Measurements from ENCODE around the gene TMCO4.

The TMCO4 gene

DNA sequence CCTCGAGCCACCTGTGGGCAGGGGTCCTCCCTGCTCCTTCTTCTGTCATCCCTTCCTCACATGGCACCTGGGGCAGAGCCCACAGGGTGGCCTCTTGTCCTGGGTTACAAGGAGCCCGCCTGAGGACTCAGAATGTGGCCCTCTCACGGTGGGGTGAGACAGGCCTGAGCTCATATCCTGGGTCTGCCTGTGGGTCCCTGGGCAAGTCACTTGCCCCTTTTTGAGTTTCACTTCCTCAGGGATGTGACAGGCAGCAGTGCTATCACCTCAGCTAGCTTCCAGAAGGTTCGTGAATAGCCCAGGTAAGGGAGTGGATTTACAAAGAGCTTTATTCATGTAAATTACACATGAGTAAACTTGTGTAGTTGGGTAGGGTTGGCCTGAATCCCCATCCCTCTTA, 101.5 kb downstream of the TMCO4 start:
- no peak for DNase-seq (ENCODE audit: low read depth)
- H3K4me3 ChIP-seq (ENCODE audit: low read length): no peak overlapping the region
- TF ChIP-seq, protein P1, sequence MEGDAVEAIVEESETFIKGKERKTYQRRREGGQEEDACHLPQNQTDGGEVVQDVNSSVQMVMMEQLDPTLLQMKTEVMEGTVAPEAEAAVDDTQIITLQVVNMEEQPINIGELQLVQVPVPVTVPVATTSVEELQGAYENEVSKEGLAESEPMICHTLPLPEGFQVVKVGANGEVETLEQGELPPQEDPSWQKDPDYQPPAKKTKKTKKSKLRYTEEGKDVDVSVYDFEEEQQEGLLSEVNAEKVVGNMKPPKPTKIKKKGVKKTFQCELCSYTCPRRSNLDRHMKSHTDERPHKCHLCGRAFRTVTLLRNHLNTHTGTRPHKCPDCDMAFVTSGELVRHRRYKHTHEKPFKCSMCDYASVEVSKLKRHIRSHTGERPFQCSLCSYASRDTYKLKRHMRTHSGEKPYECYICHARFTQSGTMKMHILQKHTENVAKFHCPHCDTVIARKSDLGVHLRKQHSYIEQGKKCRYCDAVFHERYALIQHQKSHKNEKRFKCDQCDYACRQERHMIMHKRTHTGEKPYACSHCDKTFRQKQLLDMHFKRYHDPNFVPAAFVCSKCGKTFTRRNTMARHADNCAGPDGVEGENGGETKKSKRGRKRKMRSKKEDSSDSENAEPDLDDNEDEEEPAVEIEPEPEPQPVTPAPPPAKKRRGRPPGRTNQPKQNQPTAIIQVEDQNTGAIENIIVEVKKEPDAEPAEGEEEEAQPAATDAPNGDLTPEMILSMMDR (conservative IDR thresholded peaks at IDR 0.05; ENCODE audit: low read depth, low read length): no peak

DNA sequence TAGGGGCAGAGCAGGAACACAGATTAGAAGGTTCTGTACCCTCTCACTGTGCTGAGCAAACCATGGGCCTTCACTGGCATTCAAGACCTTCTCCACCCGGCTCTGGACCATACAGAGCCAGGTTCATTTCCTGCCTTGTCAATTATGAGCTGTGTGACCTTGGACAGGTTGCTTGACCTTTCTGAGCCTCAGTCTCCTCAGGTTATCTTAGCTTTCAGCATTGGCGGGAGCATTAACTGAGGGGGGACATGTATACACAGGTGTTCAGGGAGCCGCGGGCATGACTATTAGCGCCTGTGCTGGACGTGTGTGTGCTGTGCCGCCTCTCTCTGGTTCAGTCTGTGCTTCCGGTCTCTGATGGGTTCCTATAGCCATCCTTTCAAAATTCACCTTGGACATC, 102.9 kb downstream of the TMCO4 start:
- H3K4me3 ChIP-seq (ENCODE audit: low read length): no peak overlapping the region
- no peak for DNase-seq (ENCODE audit: low read depth)
- TF ChIP-seq, protein P1 (conservative IDR thresholded peaks at IDR 0.05; ENCODE audit: low read depth, low read length): no peak

DNA sequence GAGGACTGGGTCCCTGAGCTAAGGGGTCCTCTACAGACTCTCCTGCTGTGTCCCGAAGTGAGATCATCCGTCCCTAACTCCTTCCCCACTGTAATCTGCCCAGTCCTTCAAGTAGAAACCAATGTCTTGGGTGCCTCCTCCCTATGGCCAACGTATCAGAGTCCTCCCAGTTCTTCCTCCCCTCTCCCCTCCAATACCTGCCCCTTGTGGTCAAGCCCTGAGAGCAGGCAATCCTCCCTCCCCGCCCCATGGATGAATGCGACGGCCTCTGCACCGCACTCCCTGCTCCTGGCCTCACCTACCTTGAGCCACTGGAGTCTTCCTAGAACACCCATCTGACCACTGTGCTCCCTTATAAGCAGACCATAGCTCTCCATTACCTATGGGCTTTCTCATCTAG, 103.9 kb downstream of the TMCO4 start:
- TF ChIP-seq, protein P1 (conservative IDR thresholded peaks at IDR 0.05; ENCODE audit: low read depth, low read length): no peak
- no peak overlapping the region for H3K4me3 ChIP-seq (ENCODE audit: low read length)
- DNase-seq (ENCODE audit: low read depth): no peak

DNA sequence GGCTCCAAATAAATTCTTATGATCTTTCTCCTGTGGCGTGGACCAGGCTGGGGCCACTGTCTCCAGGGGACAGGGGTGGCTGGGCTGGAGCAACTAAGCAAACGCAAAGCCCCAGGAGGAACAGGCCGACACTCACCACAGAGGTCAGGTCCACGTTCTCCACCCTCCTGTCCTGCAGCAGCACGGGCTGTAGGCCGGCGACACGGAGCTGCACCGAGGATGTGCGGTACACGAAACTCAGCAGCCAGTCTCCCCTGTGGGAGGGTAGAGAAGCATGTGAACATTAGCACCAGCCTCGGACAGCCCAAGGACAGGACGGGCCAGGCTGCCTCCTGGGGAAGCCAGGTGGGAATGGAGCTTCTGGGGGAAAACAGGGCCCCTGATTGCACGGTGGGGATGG, 105.4 kb downstream of the TMCO4 start:
- TF ChIP-seq, protein P1 (conservative IDR thresholded peaks at IDR 0.05; ENCODE audit: low read depth, low read length): no peak
- DNase-seq (ENCODE audit: low read depth): no peak
- no peak overlapping the region for H3K4me3 ChIP-seq (ENCODE audit: low read length)

DNA sequence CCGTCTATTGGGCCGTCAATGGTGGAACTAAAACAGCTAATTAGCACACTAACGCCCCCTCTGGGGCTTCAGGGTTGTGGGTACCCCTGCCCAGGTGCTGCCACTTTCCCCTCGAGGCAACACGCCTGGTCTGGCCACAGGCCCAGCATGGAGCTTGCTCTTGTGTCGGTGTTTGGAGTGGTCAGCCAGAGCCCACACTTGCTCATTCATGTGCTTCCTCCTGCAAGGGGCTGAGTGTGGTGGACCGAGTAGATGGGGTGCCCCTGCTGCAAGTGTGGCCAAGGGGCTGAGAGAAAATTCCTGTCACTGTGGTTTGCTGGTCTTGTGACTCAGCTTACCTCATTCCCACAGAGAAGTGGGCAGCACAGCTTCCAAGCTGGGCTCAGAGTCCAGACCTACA, 109.4 kb downstream of the TMCO4 start:
- DNase-seq (ENCODE audit: low read depth): no peak
- TF ChIP-seq, protein P1 (conservative IDR thresholded peaks at IDR 0.05; ENCODE audit: low read depth, low read length): no peak
- no peak overlapping the region for H3K4me3 ChIP-seq (ENCODE audit: low read length)

DNA sequence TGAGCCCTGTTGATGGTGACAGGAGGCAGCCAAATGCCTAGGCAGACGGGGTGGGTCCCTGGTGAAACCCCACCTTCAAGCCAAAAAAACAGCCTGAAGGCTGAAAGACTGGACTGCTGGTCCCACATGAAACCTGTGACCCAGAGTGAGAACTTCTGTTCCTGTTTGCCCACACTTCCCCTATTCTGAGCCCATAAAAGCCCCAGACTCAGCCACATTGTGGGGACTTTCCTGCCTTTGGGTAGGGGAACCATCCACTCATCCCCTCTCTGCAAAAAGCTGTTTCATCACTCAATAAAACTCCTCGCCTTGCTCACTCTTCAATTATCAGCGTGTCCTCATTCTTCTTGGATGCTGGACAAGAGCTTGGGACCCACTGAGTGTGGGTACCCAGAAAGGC, 109.9 kb downstream of the TMCO4 start:
- no peak overlapping the region for H3K4me3 ChIP-seq (ENCODE audit: low read length)
- TF ChIP-seq, protein P1 (conservative IDR thresholded peaks at IDR 0.05; ENCODE audit: low read depth, low read length): no peak
- no peak for DNase-seq (ENCODE audit: low read depth)

DNA sequence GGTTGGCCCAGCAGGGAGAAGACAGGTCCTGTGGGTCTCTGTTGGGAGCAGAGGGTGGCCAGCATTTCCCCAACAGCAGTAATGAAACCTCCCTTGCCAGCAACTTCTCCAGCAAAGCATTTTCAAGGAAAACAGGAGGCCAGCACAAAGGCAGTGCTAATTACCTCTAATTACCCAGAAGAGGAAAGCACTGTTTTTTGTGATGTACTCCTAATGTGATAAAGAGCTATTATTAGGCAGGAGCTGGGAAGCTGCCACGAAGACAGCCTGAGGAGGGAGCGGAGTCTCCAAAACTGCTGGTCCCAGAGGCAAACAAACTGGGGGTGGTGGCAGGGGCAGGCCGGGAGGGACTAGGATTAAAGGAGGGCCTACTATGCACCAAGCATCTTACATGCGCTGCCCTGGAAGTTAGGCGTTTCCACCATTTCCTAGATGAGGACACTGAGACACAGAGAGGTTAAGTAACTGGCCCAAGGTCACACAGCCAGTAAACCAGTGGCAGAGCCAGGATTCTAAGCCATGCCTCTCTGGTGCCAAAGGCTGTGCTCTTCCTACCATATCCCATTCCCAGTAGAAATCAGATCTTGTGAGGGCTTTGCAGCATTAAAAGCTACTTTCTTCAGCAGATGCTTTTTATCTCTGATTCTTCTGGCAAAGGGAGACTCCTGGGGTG, 110.5 kb downstream of the TMCO4 start:
- no peak for DNase-seq (ENCODE audit: low read depth)
- TF ChIP-seq, protein P1 (conservative IDR thresholded peaks at IDR 0.05; ENCODE audit: low read depth, low read length): no peak
- no peak overlapping the region for H3K4me3 ChIP-seq (ENCODE audit: low read length)
